PC-3 (cell line): Measurements from ENCODE around the gene WDR41.

Experiments used
- CTCF ChIP-seq: fragments of 300-600 bp; sonication (generic); conservative IDR thresholded peaks from 2 replicates; pipeline ENCODE4 v1.5.1; 2017; ENCODE audit warnings: antibody characterized with exemption, low read depth, mild to moderate bottlenecking, low read length
- EZH2 ChIP-seq: fragments of 300-600 bp; sonication (generic); IDR thresholded peaks from one replicate; pipeline ENCODE4 v1.6.1; 2017; ENCODE audit warnings: antibody characterized with exemption, mild to moderate bottlenecking, low read length; ENCODE audit not compliant: unreplicated experiment

GRCh38 chr5:77463905-77464304 lies 28.2 kb downstream of the WDR41 start:
- TF ChIP-seq CTCF (no peak), EZH2 (no peak)
